Type B pancreatic cell (in vitro differentiated cells): ENCODE results near the gene BNIP5. TPM values are rescaled to one million over a fixed set of nuclear protein-coding genes. Genes with fewer than 3 reads are reported as not detected.
A peak's percentile ranks its signal among the peaks of the same experiment; 100 is the strongest.

Experiments used
- DNase-seq: peaks from one replicate; pipeline ENCODE4 v3.0.0; 2021; ENCODE audit warnings: mixed read lengths; ENCODE audit not compliant: unreplicated experiment; ENCODE audit errors: extremely low spot score
- H3K27ac Mint-ChIP-seq: 2 replicates; pipeline ENCODE4 v1.8.0; 2021; ENCODE audit warnings: mild to moderate bottlenecking, mixed read lengths
- H3K27me3 Mint-ChIP-seq: 2 replicates; pipeline ENCODE4 v1.8.0; 2021; ENCODE audit warnings: mixed read lengths
- H3K36me3 Mint-ChIP-seq: 2 replicates; pipeline ENCODE4 v1.8.0; 2021; ENCODE audit warnings: mixed read lengths
- H3K4me1 Mint-ChIP-seq: one replicate; pipeline ENCODE4 v1.8.0; 2021; ENCODE audit warnings: mixed read lengths; ENCODE audit not compliant: unreplicated experiment
- H3K4me3 Mint-ChIP-seq: 2 replicates; pipeline ENCODE4 v1.8.0; 2021; ENCODE audit warnings: mild to moderate bottlenecking, mixed read lengths
- H3K9me3 Mint-ChIP-seq: 2 replicates; pipeline ENCODE4 v1.8.0; 2021; ENCODE audit warnings: mixed read lengths
- CTCF ChIP-seq: fragments of 200-600 bp; sonication (generic); conservative IDR thresholded peaks from 2 replicates; pipeline ENCODE4 v1.5.0; 2021; ENCODE audit warnings: antibody characterized with exemption, mild to moderate bottlenecking
- total RNA-seq: library from RNA; stranded (reverse); gene quantifications from 2 replicates; pipeline ENCODE4 v1.2.1, GENCODE V29; 2021; ENCODE audit warnings: low replicate concordance

The BNIP5 gene
- total RNA-seq, 1 donor from 2014 or later, result 1.4 TPM

- no peaks in the 10 kb centered on the region for H3K9me3 Mint-ChIP-seq
- peaks cover 27% of the 10 kb centered on the region for H3K27me3 Mint-ChIP-seq
- peak overlapping the region; percentile 63 for H3K27ac Mint-ChIP-seq
- H3K4me1 Mint-ChIP-seq, result no peaks in the 10 kb centered on the region
- no peak overlapping the region for H3K4me3 Mint-ChIP-seq
- no peak for DNase-seq
- no peaks in the 10 kb centered on the region for H3K36me3 Mint-ChIP-seq
- no peak for TF ChIP-seq CTCF
Observed at GRCh38 chr6:36289281-36289878, 47.3 kb downstream of the BNIP5 start.

DNA sequence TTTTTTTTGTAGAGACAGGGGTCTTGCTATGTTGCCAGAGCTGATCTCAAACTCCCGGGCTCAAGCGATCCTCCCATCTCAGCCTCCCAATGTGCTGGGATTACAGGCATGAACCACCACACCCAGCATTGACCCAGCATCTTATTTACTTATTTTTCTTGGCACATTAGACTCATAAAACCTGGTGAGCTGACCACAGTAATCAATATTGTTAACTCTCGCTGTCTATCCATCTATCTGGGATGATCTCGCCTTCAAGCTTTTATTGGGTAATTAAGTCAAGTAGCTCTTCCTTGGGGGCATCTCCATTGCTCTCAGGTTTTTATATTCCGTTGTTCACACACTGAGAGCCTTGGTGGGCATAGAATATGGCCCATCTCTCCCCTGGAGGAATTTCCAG is 49.8 kb downstream of the BNIP5 start:
- DNase-seq, result no peak
- H3K27me3 Mint-ChIP-seq, result peaks cover 47% of the 10 kb centered on the region

GRCh38 chr6:36285797-36286196 is 50.9 kb downstream of the BNIP5 start:
- DNase-seq, result no peak
- TF ChIP-seq CTCF, result no peak
- Mint-ChIP-seq H3K9me3 (no peaks in the 10 kb centered on the region), H3K36me3 (no peaks in the 10 kb centered on the region), H3K27me3 (peaks cover 56% of the 10 kb centered on the region), H3K27ac (no peak overlapping the region), H3K4me3 (no peak overlapping the region), H3K4me1 (no peaks in the 10 kb centered on the region)

More for the DNA sequence above, 49.8 kb downstream of the BNIP5 start:
- no peak for TF ChIP-seq CTCF
- no peak overlapping the region for H3K4me3 Mint-ChIP-seq
- H3K27ac Mint-ChIP-seq, result no peak overlapping the region
- no peaks in the 10 kb centered on the region for H3K36me3 Mint-ChIP-seq
- H3K4me1 Mint-ChIP-seq, result no peaks in the 10 kb centered on the region
- no peaks in the 10 kb centered on the region for H3K9me3 Mint-ChIP-seq

- no peaks in the 10 kb centered on the region for H3K9me3 Mint-ChIP-seq
- no peaks in the 10 kb centered on the region for H3K36me3 Mint-ChIP-seq
- H3K4me3 Mint-ChIP-seq, result no peak overlapping the region
- peaks cover 56% of the 10 kb centered on the region for H3K27me3 Mint-ChIP-seq
- no peak overlapping the region for H3K27ac Mint-ChIP-seq
- no peaks in the 10 kb centered on the region for H3K4me1 Mint-ChIP-seq
- peak; percentile 31 for TF ChIP-seq CTCF
- no peak for DNase-seq
Observed at GRCh38 chr6:36285187-36285671, 51.5 kb downstream of the BNIP5 start.

DNA sequence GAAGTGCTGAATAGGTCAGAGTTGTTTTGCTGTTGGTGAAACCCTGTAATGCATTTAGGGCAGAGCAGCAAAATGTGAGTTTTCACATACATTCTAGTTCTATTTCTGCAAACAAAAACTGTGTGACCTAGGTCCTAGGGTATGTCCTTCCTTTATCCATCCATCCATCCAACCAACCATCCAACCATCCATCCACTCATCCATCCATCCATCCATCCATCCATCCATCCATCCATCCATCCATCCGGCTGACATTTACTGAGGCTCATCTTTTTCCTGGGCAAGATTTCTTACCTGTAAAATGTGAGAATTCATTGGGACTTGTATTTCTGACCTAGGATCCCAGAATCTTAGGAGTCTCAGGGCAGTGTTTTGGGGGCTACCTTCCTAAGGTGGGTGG is 52.3 kb downstream of the BNIP5 start:
- no peaks in the 10 kb centered on the region for H3K4me1 Mint-ChIP-seq
- no peak overlapping the region for H3K4me3 Mint-ChIP-seq
- no peak for DNase-seq
- no peak for TF ChIP-seq CTCF
- H3K27ac Mint-ChIP-seq, result no peak overlapping the region
- no peaks in the 10 kb centered on the region for H3K9me3 Mint-ChIP-seq
- peaks cover 58% of the 10 kb centered on the region for H3K27me3 Mint-ChIP-seq
- H3K36me3 Mint-ChIP-seq, result no peaks in the 10 kb centered on the region

- H3K27ac Mint-ChIP-seq, result no peak overlapping the region
- H3K4me1 Mint-ChIP-seq, result no peaks in the 10 kb centered on the region
- no peak for DNase-seq
- no peaks in the 10 kb centered on the region for H3K9me3 Mint-ChIP-seq
- peaks cover 59% of the 10 kb centered on the region for H3K27me3 Mint-ChIP-seq
- no peaks in the 10 kb centered on the region for H3K36me3 Mint-ChIP-seq
- H3K4me3 Mint-ChIP-seq, result no peak overlapping the region
- no peak for TF ChIP-seq CTCF
Observed at GRCh38 chr6:36283608-36284007, 53.1 kb downstream of the BNIP5 start.
